Measurements from ENCODE around the gene LRRC8D.
"Not testable (repeated sequence)": the region's sequence is repeated elsewhere in the genome, so short reads cannot be mapped to it uniquely, and the experiment has no call there.

LRRC8D gene

GRCh38 chr1:89917353-89917752 is 96.5 kb downstream of the LRRC8D start:
- DNase-seq: no peak

- no peak for DNase-seq
Observed at GRCh38 chr1:89918127-89918793, 97.4 kb downstream of the LRRC8D start.

DNA sequence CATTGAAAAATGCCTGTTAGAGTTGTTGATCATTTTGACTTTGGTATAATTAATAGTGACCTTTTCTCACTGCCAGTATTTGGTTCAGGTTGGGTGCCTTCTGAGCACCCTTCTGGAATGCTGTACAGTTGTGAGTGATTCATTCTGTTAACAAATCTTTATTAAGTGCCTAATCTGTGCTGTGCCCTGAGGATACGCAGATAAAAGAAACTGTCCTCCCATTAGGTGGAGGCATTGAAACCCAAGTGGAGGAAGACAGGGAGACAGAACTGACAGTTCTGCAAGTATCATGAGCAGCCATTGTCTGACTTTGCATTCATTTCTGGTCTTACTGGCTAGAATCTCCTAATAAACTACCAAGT is 97.9 kb downstream of the LRRC8D start:
- no peak for DNase-seq

DNA sequence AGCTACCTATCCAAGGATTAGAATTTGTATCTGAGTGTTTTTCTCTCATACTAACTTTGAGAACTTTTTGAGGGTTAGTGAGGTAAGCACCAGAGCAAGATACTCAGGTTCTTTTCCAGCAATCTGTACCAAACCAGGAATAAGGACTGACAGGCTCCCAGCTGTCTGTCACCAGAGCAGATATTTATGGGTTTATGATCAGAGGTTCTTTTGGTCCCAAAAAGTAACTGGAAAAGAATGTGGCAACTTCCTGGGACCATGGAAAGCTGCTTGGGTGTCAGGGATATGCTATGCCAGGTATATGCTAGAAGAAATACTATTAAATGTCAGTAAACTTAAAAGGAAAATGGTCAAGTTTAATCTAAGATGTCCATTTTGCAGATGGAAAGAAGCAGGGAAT is 98.3 kb downstream of the LRRC8D start:
- DNase-seq: no peak

- no peak for DNase-seq
Observed at GRCh38 chr1:89922911-89923310, 102.1 kb downstream of the LRRC8D start.

GRCh38 chr1:89923517-89923916 is 102.7 kb downstream of the LRRC8D start:
- DNase-seq: no peak

DNA sequence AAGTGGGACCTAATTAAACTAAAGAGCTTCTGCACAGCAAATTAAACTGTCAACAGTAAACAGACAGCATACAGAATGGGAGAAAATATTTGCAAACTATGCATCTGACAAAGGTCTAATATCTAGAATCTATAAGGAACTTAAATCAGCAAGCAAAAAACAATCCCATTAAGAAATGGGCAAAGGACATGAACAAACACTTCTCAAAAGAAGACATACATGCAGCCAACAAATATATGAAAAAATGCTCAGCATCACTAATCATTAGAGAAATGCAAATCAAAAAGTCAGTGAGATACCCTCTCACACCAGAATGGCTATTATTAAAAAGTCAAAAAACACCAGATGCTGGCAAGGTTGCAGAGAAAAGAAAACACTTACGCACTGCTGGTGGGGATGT is 103.2 kb downstream of the LRRC8D start:
- DNase-seq: not testable (repeated sequence)

DNA sequence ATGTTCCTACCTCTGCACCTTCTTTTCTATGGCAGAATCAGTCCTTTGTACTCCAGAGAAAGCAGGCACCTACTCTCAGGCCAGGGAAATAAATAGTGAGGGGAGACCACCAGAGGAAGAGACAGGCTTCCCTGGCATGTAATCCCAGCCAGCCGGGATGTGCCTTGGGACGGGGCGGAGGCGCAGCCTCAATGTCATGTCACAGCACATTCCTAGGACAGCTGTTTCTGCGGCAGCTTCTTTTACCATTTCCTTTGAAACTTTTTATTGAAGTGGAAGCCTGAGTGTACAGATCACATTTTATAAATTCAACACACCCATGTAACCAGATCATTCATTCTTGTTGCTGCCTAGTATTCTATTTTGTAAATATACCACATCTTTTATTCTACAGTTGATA is 106.2 kb downstream of the LRRC8D start:
- DNase-seq: no peak

DNA sequence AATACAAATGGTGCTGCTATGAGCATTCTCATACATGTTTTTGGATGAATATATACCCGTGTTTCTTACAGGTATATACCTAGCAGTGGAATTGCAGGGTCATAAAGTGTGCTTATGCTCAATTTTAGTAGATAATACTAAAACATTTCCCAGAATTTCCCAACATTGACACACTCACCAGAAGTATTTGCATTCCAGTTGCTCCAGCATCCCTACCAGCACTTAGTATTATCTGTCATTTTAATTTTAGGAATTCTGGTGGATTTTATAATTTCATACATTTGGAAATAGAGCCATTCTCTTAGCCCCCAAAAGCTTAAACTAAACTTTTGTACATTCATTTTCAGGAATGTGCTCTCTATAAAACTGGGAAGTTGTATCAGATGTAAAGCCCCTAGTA is 106.6 kb downstream of the LRRC8D start:
- no peak for DNase-seq

DNA sequence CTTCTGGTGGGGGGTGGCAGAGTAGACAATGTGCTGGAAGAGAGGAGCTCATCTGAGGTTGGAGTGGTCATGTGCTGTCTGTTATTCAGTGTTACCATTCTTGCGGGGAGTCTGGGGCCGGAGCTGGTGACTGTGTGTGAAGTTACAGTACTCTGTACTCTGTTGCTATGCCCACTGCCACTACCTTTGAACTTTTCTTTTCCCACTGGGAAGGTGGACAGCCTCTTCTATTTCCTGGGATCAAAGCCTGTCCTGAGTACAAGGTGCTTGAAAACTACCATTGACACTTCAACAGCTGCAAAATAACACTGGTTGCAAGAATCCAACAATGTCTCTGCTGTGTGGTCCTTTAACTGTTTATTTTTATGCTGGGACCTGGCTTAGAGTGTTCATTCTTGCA is 107.7 kb downstream of the LRRC8D start:
- no peak for DNase-seq

DNA sequence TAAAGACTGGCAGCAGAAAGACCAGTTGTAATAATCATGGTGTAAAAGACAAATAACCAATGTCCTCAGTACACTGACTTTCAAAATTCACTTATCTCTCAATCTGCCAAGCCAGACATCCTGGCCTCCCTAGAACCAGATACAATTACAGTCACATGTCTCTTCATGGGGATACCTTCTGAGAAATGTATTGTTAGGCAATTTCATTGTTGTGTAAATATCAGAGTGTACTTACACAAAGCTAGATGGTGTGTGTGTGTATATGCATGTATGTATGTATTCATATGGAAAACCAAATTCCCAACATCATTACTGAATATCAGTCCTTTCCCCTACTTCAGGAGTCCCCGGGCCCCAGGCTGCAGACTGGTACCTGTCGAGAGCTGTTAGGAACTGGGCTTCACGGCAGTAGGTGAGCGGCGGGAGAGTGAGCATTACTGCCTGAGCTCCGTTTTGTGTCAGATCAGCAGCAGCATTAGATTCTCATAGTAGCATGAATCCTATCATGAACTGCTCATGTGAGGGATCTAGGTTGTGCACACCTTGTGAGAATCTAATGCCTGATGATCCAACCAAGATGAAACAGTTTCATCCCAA is 108.7 kb downstream of the LRRC8D start:
- no peak for DNase-seq

DNA sequence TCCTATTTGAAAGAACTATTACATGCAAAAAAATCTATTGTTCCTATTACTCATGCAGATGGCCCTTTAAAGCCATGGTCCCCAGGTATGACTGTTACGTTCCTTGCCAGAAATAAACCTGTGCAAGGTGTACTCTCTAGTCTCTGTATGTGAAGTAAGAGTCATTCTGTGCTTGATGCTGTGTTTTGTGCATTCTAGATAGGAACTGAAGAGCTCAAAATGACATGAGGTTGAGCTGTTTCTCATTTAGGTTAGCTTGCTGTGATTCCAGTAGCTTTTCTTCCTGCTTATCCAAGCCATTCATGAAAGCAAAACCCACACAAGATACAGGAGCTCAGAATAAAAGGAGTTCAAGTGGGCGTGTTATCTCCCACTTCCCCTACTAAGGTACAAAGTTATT is 109.7 kb downstream of the LRRC8D start:
- no peak for DNase-seq

DNA sequence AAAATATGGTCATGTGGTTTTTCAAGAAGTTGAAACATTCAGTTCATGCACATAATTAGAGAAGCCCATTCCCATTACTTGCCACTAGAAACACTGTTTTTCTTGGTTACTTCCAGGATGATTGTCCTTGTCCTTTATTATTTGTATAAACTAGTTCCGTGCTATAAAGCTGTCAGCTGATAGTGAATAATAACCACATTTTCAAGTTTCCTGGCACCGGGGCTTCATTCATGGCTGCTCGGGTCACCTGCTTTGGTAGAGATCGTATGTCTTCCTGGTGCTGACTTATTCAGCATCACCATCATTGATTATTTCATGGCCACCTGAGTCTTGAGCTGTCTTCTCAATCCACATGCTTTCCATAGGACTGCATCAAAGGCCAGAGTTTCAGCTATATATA is 111.1 kb downstream of the LRRC8D start:
- DNase-seq: no peak

- DNase-seq: no peak
Observed at GRCh38 chr1:89932598-89933364, 111.9 kb downstream of the LRRC8D start.

GRCh38 chr1:89934461-89934860 is 113.6 kb downstream of the LRRC8D start:
- DNase-seq: no peak

- DNase-seq: no peak
Observed at GRCh38 chr1:89935235-89935634, 114.4 kb downstream of the LRRC8D start.

DNA sequence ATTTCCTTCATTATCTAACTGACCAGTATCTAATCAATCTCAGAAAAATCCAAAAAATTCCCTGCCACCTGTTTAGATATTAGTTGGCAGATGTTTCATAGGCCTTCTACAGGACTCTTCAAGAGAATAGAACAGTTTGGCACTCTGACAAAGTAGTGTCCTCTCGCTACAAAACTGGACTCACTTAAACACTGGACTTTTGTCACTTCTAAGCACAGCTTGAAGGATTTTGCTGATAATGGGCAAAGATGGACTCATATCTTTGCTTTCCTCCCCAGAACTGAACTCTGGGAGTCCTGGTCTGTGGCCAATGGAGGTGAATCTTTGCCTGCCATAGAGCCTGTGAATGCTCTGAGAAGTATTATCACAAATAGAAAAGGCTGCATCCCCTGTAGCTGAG is 115.9 kb downstream of the LRRC8D start:
- no peak for DNase-seq

DNA sequence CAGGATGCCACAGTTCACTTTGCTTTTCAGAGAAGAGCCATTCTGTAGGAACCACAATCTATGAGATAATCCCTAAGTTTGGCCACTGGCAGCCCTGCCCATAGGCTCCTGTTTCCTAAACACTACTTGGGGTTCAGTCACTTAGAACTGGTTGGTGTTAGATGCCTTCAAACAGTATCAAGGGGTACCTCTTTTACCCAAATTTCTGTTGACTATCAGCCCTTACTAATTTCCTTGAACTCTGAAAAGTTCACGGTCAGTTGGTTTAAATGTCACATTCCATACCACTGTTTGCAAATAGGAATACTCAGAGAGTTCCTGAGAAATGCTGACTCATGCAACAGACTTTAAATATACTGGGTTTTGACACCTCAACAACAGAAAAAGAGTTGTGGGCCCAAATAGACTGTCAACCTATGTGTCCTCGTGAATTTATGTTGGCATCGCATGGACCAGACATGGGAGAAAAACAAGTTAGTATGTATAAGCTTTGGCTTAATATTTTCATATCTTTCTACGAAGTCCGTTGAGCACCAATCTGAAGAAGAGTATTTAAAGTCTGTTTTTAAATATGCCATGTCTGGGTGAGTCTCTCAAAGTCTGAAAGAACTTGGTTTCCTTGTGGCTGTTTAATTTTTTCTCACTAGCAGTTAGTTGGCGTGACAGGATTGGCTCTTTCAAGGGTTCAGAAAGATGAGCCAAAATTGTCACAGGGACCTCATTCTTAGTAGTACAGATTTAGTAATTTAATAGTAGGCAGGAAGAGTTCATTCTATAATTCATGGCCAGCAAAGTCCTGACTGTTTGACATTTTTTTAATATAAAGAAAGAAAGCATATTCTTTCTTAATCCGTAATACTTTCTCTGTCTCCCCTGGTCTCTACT is 117.6 kb downstream of the LRRC8D start:
- DNase-seq: no peak

DNA sequence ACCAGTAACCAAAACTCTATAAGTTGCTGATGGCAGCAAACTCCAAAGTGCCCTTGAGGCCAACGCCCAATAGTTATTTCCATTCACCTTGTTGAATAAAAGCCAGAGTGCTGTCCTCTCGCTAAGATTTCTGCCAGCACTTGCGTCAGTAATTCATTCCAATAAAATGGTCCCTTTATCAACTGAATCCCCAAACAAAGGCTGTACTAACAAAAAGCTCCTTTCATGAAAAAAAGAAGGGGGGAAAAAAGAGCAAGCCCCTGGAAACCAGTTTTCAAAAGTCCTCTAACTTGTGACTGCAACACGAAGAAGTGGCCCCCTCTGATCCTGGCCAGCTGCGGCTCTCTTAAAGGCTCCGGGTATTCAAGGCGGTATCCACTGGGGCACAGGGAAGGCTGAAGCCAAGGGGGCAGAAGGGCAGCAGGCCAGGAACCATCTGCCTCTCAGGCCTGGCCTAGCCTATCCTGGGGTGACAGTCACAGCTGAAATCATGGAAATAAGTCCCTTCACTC is 118.3 kb downstream of the LRRC8D start:
- no peak for DNase-seq

DNA sequence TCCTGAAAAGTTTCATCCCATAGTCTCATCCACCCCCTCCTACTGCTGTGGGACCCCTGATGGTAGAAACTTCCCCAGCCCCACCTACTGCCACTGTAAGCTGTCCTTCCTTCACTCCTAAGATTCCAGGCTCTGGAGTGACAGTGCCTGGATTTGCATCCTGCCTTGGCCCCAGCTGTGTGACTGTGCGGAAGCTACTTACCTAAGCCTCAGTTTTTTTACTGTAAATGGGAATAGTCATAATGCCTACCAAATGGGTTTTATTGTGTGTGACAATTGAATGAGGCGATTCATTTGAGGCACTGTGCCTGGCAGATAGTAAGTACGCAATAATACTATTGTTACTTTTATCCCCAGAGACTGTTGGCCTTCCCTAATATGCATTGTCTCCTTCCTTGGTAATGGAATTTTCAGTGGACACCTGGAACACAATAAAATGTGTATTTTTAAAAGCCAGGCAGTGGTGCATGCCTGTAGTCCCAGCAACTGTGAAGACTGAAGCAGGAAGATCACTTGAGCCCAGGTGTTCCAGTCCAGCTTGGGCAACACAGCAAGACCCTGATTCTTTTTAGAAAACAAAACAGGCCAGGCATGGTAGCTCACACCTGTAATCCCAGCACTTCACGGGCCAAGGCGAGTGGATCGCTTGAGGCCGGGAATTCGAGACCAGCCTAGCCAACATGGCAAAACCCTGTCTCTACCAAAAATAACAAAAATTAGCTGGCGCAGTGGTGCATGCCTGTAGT is 119.0 kb downstream of the LRRC8D start:
- DNase-seq: no peak

DNA sequence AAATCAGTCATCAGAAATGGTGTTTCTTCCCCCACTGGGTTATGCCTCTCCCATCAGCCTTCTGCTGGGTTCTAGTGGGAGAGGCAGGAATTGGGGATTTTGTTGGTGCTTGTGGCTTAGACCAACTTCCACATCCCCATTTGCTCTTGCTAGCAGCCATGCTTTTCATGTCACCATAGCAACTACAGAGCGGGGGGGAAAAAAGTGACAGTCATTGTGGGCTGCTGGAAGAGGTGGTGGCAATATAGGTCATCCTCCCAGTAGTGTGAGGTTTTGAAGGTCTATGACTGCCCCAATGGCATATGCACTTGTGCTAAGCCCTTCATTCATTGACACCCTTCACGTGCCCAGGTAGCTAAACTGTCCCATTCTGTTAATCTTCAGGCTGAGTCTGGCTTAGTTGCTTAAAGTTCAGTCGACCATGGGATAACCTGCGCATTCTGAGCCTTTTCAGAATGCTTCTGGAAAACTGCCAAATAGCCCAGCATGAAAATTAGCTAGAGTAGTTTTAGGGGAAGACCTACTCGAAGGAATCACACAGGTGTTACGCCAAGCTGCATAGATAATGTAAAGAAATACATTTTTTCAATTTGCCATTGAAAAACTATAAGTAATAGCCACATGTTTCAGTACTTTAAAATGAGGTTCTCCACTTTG is 120.4 kb downstream of the LRRC8D start:
- peak; percentile 72 to 79 for DNase-seq

GRCh38 chr1:89942014-89942413 is 121.2 kb downstream of the LRRC8D start:
- no peak for DNase-seq
